NCI-H1694 (cell line): ENCODE results near the gene COL18A1.
"Not testable (repeated sequence)": the region's sequence is repeated elsewhere in the genome, so short reads cannot be mapped to it uniquely, and the experiment has no call there.

ENCODE experiments used
- DNase-seq: peaks from one replicate; lab custom pipeline; 2025; lab: John Stamatoyannopoulos, UW

The COL18A1 gene

DNA sequence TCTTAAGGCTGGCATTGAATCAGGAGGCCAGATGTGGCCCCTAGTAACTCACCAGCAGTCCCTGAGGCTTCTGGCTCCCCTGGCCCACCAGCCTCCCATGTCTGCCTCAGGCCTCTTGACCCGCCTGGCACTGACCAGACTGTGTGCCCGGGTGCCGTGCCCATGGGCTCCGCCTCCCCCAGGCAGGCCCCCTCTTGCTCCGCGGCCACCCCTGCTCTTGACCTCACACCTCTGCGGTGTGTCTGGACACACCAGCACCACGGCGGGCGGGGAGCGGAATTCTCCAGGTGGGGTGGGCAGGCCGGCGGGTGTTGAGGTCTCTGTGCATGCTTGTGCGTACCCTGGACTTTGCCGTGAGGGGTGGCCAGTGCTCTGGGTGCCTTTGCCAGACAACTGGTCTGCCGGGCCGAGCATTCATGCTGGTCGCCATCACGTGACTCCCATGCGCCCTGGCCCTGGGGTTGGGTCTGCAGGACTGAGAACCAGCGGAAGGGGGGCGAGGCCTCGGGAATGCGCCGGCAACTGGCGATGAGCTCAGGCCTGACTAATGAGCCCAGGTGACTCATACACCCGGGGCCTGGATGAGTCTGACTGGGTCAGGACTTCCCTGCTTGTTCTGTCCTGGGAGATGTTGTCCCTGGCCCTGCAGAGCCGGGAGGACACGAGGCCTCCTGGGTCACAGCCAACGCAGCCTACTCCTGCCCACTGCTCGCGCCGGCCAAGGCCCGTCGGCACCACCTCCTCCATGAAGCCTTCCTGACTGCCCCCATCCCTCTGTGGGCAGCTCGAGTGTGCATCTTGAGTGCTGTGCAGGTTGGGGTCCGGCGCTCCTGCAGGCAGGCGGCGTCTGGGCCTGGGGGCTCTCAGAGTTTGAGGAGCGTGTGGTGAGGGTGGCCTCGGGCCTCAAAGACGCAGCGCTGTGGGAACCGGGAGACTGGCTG lies 22.6 kb downstream of the COL18A1 start:
- DNase-seq, result no peak

DNA sequence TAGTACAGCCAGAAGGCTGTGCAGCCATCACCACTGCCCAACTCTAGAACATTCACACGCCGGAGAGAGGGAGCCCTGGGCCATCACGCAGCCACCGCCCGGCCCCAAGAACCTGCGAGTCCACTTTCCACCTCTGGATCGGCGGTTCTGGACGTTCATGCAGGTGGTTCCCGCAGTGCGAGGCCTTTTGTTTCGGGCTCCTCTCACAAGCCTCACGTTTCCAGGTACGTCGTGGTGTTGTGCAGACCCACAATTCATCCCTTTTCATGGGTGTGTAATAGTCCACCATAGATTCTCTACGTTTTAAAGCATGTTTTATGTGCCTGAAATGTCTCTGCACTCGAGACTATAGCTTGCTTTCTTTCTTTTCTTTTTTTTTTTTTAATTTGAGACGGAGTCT lies 23.6 kb downstream of the COL18A1 start:
- DNase-seq, result no peak

DNA sequence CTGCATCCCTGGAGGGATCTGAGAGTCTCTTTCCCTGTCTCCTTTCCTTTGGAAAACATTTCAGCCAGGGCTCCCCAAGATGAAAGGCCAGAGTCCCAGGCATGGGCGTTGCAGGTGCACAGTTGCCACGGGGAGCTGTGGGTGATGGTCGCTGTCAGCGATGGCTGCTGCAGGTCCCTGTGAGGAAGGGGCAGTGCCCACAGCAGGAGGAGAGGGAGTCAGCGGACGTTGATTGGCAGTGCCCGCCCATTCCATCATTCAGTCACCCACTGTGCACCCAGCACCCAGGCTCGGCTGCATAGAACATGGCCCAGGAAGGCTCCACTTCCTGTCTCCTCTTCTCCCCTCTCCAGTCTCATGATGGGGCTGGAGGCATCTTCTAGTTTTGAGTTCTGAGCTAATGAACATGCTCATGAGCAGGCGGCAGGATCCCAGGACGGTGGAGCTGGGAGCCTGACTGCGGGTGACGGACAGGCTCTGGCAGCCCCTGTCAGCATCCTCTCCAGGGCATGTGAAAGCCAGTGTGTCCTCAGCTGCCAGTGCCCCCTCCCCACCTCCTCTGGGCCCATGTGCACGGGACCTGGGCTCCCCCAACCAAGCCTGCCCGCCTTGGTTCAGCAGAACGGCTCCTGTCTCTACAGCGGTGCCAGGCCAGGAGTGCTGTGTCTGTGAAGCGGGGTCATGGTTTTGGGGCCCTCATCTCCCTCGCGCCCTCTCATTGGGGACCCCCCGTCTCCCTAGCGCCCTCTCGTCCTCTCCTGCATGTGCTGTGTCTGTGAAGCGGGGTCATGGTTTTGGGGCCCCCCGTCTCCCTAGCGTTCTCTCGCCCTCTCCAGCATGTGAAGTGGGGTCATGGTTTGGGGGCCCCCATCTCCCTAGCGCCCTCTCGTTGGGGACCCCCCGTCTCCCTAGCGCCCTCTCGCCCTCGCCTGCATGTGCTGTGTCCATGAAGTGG lies 24.5 kb downstream of the COL18A1 start:
- no peak for DNase-seq

DNA sequence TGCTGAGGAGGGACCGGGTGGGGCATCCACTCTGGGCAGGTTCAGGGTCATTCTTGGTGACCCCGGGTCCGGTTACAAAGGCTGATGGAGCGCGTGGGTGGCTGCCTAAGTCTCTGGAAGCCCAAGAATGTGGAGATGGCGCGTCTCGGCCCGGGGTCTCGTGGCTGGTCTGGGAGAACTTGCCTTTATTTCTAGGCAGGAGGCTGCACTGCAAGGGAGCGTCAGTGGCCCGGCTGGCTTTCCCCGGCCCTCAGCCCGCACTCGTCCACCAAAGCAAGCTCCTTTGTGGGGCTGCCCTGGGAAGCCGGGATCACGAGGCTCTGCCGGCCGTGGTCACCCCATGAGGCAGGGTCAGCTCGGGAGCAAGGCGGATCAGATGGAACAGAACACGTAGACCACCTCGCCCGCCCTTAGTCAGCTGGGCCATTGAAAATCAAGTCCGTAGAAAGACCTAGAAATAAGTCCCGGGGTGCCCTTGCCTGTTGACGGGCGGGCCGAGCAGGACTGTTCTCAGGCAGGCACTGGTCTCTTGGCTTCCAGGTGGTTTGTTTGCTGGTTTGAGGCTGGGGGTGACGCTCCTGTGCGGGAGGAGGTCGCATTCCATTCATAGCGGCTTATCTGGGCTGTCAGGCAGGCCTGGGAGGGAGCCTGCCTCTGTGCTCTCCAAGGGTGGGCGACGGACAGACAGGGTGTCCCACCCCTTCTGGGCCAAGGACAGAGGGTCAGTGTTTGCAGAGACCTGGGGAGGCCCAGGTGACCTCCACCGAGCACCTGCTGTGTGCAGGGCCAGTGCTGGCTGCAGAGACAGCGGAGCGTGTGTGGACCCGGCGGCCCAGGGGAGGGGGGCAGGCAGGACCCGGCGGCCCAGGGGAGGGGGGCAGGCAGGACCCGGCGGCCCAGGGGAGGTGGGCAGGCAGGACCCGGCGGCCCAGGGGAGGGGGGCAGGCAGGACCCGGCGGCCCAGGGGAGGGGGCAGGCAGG lies 25.8 kb downstream of the COL18A1 start:
- no peak for DNase-seq

DNA sequence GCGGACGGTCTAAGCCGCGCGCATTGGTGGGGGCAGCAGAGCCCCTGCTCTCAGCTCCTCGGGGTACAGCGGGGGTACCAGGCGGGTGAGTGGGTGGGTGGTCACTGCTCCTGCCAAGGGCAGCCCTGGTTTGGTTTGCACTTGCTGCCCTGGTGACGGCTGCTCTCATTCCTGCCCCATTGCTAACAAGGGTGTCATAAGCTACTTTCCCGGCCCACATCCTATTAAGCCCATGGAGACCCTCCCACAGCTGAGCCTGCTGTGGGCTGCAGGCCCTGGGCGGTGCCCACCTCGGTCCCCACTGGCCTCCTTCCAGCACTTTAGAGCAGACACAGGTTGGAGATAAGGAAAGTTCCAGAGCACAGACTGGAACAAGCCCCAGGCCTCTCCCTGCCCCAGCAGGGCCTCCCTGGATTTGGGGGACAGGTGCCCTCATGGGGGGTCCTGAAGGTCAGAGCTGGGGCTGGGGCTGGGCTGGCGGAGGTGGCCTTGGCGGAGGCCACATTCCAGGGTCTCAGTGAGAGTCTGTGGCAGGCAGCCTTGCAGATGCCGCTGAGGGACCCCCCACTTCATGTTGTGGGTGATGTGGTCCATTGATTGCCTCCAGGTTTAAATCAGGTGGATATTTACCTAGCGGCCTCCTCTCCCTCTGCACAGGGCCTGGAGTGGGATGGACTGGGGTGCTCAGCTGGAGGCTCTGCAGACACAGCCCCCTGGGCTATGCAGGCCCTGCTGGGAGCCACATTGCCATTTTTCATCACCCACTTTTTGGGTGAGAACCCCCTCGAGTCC lies 27.0 kb downstream of the COL18A1 start:
- DNase-seq, result no peak

DNA sequence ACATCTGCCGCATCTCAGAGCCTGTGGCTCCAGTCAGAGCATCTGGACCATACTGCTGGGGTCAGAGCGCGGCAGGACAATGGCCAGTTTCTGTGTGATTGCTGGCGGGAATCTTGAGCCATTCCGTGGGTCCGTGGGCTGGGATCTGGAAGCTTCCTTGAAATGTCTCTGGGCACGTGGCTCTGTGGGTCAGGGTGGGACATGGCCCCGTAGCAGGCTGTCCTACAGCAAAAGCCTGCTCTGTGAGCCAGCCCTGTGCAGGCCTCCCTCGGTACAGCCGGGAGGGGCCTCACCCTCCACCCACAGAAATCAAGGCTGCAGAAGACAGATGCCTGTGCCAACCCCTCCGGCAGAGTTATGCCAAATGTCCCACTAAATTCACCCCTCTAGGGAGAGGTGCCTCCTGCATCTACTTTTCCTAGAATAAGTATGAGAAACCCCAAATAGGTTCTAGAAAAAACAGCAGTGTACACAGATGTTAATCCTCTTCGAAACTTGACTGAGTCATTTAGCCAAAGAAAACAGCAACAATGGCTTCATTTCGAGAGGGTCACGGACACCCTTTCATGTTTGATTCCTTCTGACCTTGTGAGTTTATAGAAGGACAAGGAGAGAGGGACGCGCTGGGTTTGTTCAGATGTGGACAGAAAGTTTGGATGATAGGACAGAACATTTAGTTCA lies 27.8 kb downstream of the COL18A1 start:
- DNase-seq, result no peak

DNA sequence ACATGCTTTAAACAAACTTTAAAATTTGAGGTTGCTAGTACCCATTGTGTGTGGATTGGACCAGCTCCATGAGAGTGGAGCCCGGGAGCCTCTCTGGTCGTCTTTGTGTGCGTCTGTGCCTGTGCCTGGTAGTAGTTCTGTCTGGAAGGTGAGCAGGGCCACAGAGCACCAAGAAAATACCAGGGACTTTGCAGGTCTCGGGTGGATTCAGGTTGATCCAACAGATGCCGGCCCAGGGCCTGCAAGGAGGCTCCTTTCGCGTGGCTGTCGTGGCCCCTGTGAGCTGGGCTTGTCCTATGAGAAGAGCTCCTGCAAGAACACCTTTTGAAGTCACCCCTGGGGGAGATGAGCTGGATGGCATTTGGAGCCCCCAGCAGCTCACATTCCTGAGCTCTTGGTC lies 28.3 kb downstream of the COL18A1 start:
- no peak for DNase-seq

DNA sequence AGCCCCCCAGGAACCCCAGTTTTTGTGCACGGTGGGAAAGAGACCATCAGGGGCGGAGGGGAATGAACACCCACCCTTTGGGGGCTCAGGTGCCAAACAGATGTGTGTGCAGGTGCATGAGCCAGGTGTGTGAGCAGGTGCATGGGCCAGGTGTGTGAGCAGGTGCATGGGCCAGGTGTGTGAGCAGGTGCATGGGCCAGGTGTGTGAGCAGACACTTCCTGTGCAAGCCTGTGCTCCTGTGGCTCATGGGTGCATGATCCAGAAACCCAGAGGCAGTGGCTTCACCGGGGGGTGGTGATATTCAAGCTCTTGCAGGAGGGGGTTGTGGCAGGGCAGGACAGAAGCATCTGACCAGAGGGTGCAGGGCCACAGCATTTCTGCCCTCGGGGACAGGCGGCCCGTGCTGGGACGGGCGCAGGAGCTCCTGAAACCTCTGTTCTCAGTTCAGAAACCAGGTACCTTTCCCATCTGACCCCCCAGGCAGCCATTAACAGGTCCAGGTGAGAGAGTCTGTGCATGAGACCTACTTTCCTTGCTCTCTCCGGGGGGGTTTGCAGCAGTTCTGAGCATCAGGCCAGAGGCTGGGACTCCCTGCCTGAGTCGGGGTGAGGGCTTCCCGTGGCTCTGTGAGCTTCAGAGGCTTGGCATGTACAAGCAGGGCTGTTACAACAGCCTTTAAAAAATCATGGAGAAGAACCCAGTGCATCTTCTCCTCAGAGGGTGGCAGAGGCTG lies 29.1 kb downstream of the COL18A1 start:
- no peak for DNase-seq

DNA sequence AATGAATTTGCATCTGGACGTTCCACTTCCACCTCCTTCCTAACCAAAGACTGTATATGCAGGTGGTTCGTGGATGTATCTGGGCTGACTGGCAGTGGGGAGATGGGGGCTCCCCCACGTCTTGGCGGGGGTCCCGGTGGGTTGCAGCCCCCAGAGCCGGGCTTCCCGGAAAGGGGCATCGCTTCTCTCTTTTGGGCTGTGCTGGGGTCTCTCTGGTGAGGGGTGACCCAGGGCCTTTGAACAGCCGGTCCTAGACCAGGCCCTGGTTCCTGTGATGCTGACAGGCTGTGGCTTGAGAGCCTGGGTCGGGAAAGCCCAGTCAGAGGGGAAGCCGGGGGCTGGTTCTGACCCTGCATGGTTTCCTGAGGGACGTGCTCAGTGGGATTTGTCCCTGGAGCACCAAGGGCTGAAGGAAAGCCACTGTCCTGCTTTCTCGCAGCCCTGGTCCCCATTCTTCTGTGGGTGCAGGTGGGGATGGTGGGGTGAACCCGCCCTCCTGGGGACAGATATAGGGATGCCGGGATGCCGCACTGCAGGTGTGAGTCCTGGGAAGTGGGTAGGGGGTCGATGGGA lies 29.8 kb downstream of the COL18A1 start:
- DNase-seq, result no peak

DNA sequence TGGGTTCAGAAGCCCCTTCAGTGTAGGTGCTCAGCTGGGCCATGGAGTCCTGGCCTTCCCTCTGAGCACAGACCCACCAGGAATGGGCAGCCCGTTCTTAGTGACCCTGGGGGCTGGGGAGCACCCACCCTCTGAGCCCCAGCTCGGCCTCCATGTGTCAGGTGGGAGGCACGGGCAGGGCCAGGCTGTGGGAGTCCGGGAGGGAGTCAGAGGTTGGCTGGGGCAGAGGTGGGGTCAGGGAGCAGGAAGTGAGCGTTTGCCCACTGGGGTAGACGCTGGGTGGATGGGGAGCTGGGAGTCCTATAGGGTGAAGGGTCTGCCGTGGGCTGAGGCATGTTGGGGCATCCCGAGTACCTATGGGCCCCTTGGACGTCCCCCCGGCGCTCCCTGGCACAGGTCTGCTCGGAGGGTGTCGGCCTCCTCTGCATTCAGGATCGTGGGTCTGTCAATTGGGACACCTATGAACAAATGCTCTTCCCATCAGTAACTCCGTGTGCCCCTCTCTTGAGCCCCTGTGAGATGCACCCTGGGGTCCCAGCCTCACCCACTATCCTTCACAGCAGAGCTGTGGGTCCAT lies 30.5 kb downstream of the COL18A1 start:
- no peak for DNase-seq

DNA sequence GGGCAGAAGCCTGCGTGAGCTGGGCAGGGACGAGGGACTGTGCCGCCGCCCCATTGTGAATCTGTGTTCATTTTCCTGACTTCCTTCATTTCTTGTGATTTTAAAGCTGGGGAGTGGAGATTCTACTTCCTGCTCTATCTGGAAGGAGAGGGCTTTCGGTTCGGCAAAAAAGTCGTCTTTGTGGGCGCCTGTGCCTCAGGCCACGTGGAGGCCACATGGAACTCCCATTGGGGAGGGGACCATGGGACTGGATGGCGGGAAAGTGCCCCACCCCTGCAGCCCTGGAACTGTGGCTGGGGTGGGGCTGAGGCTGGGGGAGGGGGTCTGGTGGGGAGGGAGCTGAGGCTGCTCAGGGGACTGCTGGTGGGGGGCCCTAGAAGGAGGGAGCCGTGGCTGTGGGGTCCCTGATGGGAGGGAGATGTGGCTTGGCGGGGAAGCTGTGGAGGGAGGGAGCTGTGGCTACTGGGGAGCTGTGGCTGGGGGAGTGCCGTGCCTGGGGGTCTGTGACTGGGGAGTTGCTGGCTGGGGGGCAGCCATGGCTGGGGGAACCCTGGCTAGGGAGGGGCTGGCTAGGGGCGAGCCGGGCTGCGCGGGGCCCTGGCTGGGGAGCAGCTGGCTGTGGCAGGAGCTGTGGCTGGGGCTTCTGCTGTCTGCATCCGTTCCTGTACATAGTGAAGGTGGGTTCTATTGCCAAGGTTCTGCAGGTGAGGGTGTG lies 31.5 kb downstream of the COL18A1 start:
- no peak for DNase-seq

DNA sequence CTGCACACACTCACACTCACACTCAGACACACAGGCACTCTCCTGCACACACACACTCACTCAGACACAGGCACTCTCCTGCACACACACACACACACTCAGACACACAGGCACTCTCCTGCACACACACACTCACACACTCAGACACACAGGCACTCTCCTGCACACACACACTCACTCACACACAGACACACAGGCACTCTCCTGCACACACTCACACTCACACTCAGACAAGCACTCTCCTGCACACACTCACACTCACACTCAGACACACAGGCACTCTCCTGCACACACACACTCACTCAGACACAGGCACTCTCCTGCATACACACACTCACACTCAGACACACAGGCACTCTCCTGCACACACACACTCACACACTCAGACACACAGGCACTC lies 32.9 kb downstream of the COL18A1 start:
- DNase-seq, result not testable (repeated sequence)

DNA sequence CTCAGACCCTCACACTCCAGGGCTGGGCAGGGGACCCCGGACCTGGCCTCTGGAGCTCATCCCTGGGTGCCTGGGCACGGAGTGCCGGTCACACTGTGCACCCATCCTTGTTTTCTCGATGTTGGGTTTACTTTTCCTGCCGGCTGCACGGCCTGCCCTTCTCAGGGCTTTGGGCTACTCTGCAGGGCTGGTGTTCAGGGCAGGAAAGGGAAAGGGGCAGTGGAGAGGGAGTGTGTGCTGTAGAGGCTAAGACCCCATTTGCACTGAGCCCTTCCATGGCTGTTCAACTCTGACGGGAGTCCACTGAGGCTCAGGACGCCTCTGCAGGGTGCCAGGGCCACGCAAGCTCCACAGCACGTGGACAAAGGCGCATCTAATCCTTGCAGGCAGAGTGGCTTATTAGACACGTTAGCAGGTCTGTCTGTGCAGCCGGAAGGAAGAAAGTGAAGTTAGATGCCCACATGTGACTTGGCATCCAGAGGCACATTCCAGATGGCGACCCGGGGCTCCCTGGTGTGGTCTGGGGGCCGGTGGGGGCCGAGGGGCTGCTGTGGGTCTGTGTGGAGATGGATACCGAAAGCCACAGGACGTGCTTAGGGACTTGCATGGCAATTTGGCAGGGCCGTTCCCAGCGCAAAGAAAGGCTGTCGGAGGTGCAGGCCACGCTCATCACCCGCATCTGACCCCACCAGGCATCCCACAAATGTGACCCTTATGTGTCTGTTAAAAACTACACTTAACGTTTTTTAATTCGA lies 33.6 kb downstream of the COL18A1 start:
- no peak for DNase-seq

DNA sequence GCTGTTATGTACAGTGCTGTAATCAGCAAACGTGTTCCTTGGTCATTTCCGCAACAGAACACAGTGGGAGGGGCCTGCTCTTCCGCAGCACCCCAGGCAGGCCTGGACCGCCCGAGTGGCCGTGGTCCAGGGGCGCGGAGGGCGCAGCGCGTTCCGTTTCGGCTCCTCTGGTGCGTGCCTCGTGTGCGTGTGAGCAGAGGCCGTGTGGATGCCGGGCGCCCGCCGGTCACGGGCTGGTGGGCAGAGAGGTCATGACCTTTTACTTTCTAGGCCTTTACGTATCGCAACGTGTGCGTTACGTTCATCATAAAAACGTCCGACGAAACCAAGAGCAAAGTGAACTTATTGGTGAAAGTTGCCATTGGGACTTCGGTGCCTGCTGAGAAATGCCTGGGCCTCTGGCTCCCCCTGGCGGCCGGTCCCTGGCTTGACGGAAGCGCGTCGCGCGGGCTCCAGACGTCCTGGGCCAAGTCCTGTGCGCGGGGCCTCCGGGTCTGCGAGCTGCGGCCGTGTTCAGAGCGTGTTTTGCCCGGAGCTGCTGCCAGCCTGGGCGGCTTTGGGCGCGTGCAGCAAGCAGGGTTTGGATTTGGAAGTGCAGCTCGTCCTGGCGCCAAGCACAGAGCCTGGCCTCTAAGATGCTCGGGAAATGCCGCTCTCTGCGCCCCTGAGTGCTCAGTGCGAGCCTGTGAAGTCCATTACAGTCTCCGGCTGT lies 34.4 kb downstream of the COL18A1 start:
- DNase-seq, result peak; percentile 26

DNA sequence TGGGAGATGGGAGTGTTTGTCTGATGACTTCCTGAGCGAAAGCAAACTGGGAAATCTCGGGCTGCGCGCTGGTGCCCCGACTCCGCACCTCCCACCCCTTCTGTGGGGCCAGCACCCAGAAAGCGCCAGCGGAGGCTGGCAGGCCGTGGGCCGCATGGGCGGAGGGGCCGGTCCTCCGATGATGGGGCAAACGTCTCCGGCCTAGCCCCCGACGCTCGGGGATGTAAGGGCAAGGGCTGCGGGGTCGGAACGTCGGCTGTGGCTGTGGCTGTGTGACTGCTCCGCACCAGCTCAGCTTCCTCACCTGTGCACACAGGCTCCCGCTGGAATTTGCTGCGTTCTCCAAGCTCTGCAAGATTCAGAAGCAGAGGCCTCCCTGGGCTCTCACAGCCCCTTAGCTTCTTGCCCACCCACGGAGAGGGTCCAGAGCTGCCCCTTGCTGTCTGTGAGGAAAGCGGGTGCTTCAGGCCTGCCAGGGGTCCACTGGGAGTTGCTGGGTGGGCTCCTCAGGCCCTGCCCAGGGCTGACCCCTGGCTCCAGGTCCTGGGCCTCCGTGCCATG lies 35.0 kb downstream of the COL18A1 start:
- no peak for DNase-seq

DNA sequence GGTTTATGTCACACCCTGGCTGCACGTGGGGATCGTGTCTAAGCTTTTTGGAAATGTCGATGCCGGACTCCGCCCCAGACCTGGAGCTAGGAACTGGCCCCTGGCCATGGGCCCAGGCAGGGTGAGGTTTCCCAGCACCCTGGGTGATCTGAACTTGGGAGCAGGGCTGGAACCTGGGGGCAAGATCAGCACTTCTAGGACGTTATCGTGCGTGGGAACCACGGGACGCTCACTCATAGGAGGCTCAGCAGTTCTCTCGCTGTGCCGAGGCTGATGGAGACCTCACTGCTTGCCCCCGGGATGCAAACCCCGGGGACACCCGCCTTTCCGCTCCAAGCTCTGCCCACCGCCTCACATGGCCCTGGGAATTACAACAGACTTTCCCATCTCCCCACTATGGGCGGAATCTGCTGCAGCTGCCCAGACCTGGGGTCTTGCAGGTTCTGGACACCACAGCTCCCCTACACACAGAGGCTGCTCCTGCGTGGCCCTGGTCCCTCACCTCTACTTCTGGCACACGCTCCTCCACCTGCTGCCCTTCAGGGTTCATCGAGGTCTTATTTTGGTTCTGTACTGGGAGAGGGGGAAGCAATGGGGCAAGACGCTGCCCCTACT lies 35.9 kb downstream of the COL18A1 start:
- no peak for DNase-seq
